Bronchial epithelial cell (primary cell): ENCODE data around the gene SHISA5. TPM values are rescaled to one million over a fixed set of nuclear protein-coding genes. Genes with fewer than 3 reads are reported as not detected.
A peak's percentile ranks its signal among the peaks of the same experiment; 100 is the strongest.

Experiments
- DNase-seq: peaks from one replicate; pipeline ENCODE4 v3.0.0-alpha.2; 2010; ENCODE audit warnings: low read depth
- FAIRE-seq: peaks from 2 replicates; lab custom pipeline; 2011; peaks lifted over from hg19 to GRCh38; lab: Jason Lieb, UNC
- H3K27me3 ChIP-seq: 2 replicates; pipeline ENCODE4 v1.5.1; 2011; ENCODE audit warnings: low read length; ENCODE audit not compliant: control insufficient read depth, insufficient read depth
- H3K36me3 ChIP-seq: 2 replicates; pipeline ENCODE4 v1.5.1; 2011; ENCODE audit warnings: low read length; ENCODE audit not compliant: control insufficient read depth, insufficient read depth
- H3K4me3 ChIP-seq: 2 replicates; pipeline ENCODE4 v1.5.1; 2011; ENCODE audit warnings: mild to moderate bottlenecking, low read depth, low read length, control low read depth
- total RNA-seq: library from RNA; depleted of rRNA; stranded (reverse); fragments of >200 nt; gene quantifications from 2 replicates; pipeline ENCODE4 v1.2.1, GENCODE V29; 2014
- TF ChIP-seq, protein P1 (sequence below): IDR thresholded peaks from 2 replicates; pipeline ENCODE4 v1.5.1; 2011; ENCODE audit warnings: mild to moderate bottlenecking, moderate library complexity, low read length, control low read depth, inconsistent platforms; ENCODE audit not compliant: insufficient read depth, severe bottlenecking

The SHISA5 gene
- total RNA-seq, 1 donor from 2014 or later: 87.1 TPM

DNA sequence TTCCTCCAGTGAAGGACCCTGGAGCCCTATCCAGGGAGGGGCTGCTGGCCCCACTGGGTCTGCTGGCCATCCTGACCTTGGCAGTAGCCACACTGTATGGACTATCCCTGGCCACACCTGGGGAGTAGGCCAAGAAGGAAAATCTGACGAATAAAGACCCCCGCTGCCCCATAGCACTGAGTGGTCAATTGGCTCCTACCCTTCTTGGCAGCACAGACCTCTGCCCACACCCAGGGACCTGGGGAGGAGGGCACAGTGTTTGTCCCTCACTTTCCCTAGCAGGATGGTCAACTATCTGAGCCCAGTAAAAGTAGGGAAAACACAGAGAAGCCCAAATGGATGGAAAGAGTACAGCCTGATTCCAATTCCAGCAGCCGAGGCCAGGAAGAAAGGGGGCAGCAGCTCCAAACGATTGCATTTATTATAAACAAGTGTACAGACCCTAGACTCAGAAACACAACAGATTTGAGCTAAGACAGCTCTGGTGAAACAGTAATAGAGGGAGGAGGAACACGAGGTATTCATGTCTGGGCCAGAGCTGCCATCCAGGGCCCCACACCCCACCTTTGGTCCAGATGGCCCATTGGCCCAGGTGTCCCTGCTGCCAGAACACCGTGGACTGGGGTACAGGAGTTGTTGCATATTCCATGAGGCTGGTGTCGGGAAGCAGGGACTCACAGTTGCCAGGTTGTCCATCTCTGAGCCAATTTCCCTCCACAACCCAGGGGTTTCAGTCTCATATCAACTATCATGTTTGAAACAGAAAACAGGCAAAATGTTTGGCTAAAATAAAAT, 36.3 kb downstream of the SHISA5 start:
- no peak for FAIRE-seq

GRCh38 chr3:48467110-48467454, 36.9 kb downstream of the SHISA5 start:
- H3K4me3 ChIP-seq: no peak overlapping the region
- TF ChIP-seq, protein P1, sequence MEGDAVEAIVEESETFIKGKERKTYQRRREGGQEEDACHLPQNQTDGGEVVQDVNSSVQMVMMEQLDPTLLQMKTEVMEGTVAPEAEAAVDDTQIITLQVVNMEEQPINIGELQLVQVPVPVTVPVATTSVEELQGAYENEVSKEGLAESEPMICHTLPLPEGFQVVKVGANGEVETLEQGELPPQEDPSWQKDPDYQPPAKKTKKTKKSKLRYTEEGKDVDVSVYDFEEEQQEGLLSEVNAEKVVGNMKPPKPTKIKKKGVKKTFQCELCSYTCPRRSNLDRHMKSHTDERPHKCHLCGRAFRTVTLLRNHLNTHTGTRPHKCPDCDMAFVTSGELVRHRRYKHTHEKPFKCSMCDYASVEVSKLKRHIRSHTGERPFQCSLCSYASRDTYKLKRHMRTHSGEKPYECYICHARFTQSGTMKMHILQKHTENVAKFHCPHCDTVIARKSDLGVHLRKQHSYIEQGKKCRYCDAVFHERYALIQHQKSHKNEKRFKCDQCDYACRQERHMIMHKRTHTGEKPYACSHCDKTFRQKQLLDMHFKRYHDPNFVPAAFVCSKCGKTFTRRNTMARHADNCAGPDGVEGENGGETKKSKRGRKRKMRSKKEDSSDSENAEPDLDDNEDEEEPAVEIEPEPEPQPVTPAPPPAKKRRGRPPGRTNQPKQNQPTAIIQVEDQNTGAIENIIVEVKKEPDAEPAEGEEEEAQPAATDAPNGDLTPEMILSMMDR: no peak
- H3K36me3 ChIP-seq: peaks cover 19% of the 10 kb centered on the region
- H3K27me3 ChIP-seq: no peaks in the 10 kb centered on the region
- no peak for FAIRE-seq
- DNase-seq: no peak

More for the DNA sequence above, 36.3 kb downstream of the SHISA5 start:
- DNase-seq: no peak
- H3K27me3 ChIP-seq: no peaks in the 10 kb centered on the region
- peaks cover 19% of the 10 kb centered on the region for H3K36me3 ChIP-seq
- TF ChIP-seq, protein P1: no peak
- H3K4me3 ChIP-seq: no peak overlapping the region

GRCh38 chr3:48466386-48467109, 37.4 kb downstream of the SHISA5 start:
- Histone ChIP-seq H3K36me3 (peaks cover 19% of the 10 kb centered on the region), H3K27me3 (no peaks in the 10 kb centered on the region), H3K4me3 (peak overlapping the region; percentile 30)
- TF ChIP-seq, protein P1: no peak
- FAIRE-seq (no peak), DNase-seq (no peak)

DNA sequence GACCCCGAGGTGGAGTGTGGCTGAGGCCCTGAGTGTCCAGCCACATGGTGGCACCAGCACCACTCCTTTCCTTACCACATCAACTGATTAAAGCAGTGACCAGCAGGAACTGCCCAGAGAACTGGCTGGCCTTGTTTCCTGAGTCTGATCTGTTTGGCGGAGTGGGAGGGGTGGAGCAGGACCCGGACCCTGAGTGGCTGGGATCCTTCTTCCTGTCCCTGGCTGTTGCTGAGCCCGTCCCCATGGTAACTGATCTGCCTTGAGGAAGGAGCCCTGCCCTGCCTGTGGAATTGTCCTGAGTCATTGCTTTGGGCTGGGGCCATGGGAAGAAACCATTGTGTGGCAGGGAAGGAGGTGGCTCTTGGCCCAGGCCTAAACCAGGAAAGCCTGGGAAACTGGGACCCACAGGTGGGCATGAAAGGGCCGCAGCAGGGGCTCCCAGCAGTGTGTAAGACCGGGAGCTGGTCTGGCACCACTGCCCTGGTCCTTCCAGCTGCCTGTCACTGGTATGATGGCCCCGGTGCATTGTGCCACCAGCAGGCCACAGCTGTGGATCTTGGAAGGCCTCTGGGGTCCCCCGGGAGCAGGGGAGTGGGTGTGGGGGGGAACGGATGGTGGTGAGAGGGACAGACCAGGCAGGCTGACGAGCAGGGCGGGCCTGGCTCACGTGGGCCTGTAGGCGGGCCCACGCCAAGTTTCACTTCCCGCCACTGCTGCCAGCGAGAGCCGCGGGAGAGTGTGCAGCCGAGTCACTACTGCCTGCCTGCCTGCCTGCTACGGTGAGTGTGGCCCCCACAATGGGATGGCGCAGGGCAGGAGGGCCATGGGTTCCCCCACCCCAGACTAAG, 38.2 kb downstream of the SHISA5 start:
- peak; percentile 99 for FAIRE-seq

DNA sequence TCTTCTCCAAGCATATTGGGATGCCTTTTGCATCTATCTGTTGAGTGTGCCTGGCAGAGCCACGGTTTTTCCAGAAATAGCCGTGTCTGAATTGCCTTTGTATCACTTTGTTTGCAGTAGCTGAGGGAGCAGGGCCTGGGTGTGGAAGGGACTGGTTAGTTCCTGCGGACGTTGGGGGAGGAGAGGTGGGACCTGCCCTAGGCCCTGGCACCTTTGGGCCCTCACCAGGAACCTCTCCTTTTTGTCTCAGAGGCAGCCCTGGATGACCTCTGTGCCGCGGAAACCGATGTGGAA, 38.8 kb downstream of the SHISA5 start:
- FAIRE-seq (no peak), DNase-seq (no peak)
- TF ChIP-seq, protein P1: no peak
- Histone ChIP-seq H3K36me3 (peaks cover 23% of the 10 kb centered on the region), H3K27me3 (no peaks in the 10 kb centered on the region), H3K4me3 (no peak overlapping the region)

More for the DNA sequence above, 38.2 kb downstream of the SHISA5 start:
- Histone ChIP-seq H3K36me3 (peaks cover 23% of the 10 kb centered on the region), H3K4me3 (peak overlapping the region; percentile 30), H3K27me3 (no peaks in the 10 kb centered on the region)
- TF ChIP-seq, protein P1: peak; percentile 71
- peak; percentile 99 for DNase-seq
